ENCODE results near the gene FGF18.

The FGF18 gene

GRCh38 chr5:171445644-171446516 is 26.4 kb downstream of the FGF18 start:
- no peak for DNase-seq

- no peak for DNase-seq
Measured at GRCh38 chr5:171447226-171447625, 27.8 kb downstream of the FGF18 start.

- no peak for DNase-seq
Measured at GRCh38 chr5:171449426-171449825, 30.0 kb downstream of the FGF18 start.

- no peak for DNase-seq
Measured at GRCh38 chr5:171450423-171451331, 31.2 kb downstream of the FGF18 start.

GRCh38 chr5:171451421-171451820 is 32.0 kb downstream of the FGF18 start:
- DNase-seq: no peak

- DNase-seq: no peak
Measured at GRCh38 chr5:171453056-171453725, 33.7 kb downstream of the FGF18 start.

- DNase-seq: no peak
Measured at GRCh38 chr5:171453988-171454387, 34.5 kb downstream of the FGF18 start.

- no peak for DNase-seq
Measured at GRCh38 chr5:171454549-171454948, 35.1 kb downstream of the FGF18 start.

- DNase-seq: no peak
Measured at GRCh38 chr5:171455522-171455921, 36.1 kb downstream of the FGF18 start.

- DNase-seq: no peak
Measured at GRCh38 chr5:171457208-171457981, 37.9 kb downstream of the FGF18 start.

GRCh38 chr5:171459839-171460238 is 40.4 kb downstream of the FGF18 start:
- DNase-seq: no peak

GRCh38 chr5:171462136-171462927 is 42.9 kb downstream of the FGF18 start:
- no peak for DNase-seq

GRCh38 chr5:171462928-171463861 is 43.7 kb downstream of the FGF18 start:
- DNase-seq: no peak

- DNase-seq: no peak
Measured at GRCh38 chr5:171463862-171464229, 44.4 kb downstream of the FGF18 start.

GRCh38 chr5:171464829-171465228 is 45.4 kb downstream of the FGF18 start:
- no peak for DNase-seq

- DNase-seq: no peak
Measured at GRCh38 chr5:171467107-171467506, 47.7 kb downstream of the FGF18 start.

GRCh38 chr5:171469326-171469725 is 49.9 kb downstream of the FGF18 start:
- no peak for DNase-seq

- DNase-seq: no peak
Measured at GRCh38 chr5:171470420-171470819, 51.0 kb downstream of the FGF18 start.

GRCh38 chr5:171474230-171474813 is 54.9 kb downstream of the FGF18 start:
- no peak for DNase-seq

- DNase-seq: no peak
Measured at GRCh38 chr5:171475596-171475995, 56.1 kb downstream of the FGF18 start.

Data from NCI-H526 treated with DMSO at 0.1 percent for 48 hours (cell line).